ENCODE data around the gene NECAP2.

GRCh38 chr1:16478091-16478490, 37.6 kb downstream of the NECAP2 start:
- no peak for TF ChIP-seq RARB (CRISPR knock-in tag; IDR thresholded peaks at IDR 0.05)
- TF ChIP-seq CREB5 (CRISPR knock-in tag; IDR thresholded peaks at IDR 0.05; ENCODE audit: low read depth), result no peak
- TF ChIP-seq ARNTL (CRISPR knock-in tag; IDR thresholded peaks at IDR 0.05; ENCODE audit: borderline replicate concordance, low read depth), result no peak
- no peak for TF ChIP-seq GLIS3 (CRISPR knock-in tag; IDR thresholded peaks at IDR 0.05)
- TF ChIP-seq CSRNP3 (CRISPR knock-in tag; IDR thresholded peaks at IDR 0.05), result no peak
- no peak for TF ChIP-seq ZC3H10 (CRISPR knock-in tag; IDR thresholded peaks at IDR 0.05)
- no peak for TF ChIP-seq ZFP30 (CRISPR knock-in tag; IDR thresholded peaks at IDR 0.05)
- no peak for TF ChIP-seq ZNF565 (CRISPR knock-in tag; conservative IDR thresholded peaks at IDR 0.05; ENCODE audit: low read depth)

All from SK-N-SH treated with all-trans-retinoic acid at 6 μM for 48 hours (cell line).